ENCODE results near the gene THYN1.
"Not testable (repeated sequence)": the region's sequence is repeated elsewhere in the genome, so short reads cannot be mapped to it uniquely, and the experiment has no call there.

The THYN1 gene

GRCh38 chr11:134282121-134283045, 29.2 kb upstream of the THYN1 start:
- Histone ChIP-seq H4K20me1 (ENCODE audit: insufficient read depth, low read length) (no peaks in the 10 kb centered on the region), H3K27ac (ENCODE audit: low read depth, low read length, poor library complexity, severe bottlenecking) (no peak overlapping the region), H2AFZ (ENCODE audit: low read length) (no peak overlapping the region), H3K4me3 (ENCODE audit: low read depth, low read length, poor library complexity, severe bottlenecking) (no peak overlapping the region), H3K4me1 (ENCODE audit: insufficient read depth, low read length, severe bottlenecking) (no peaks in the 10 kb centered on the region), H3K9me3 (ENCODE audit: low read length) (no peaks in the 10 kb centered on the region), H3K79me2 (ENCODE audit: insufficient read depth, low read length) (no peaks in the 10 kb centered on the region), H3K36me3 (ENCODE audit: insufficient read depth, low read length) (no peaks in the 10 kb centered on the region), H3F3A (ENCODE audit: insufficient read depth, low read length) (no peaks in the 10 kb centered on the region), H3K9ac (ENCODE audit: low read length) (no peak overlapping the region), H3K4me2 (ENCODE audit: low read length) (no peak overlapping the region), H3K9me2 (ENCODE audit: low read depth, low read length) (no peaks in the 10 kb centered on the region), H3K27me3 (ENCODE audit: insufficient read depth, low read length) (no peaks in the 10 kb centered on the region)
- no peak for TF ChIP-seq EZH2 (IDR thresholded peaks at IDR 0.05; ENCODE audit: borderline replicate concordance, low read length)
- TF ChIP-seq CTCF (IDR thresholded peaks at IDR 0.05; ENCODE audit: low read length) = no peak

GRCh38 chr11:134281635-134282034, 28.5 kb upstream of the THYN1 start:
- not testable (repeated sequence) for H3K4me2 ChIP-seq (ENCODE audit: low read length); H3K9me3 ChIP-seq (ENCODE audit: low read length)

GRCh38 chr11:134278356-134278755, 25.2 kb upstream of the THYN1 start:
- no peaks in the 10 kb centered on the region for H3K9me3 ChIP-seq (ENCODE audit: low read length)
- no peaks in the 10 kb centered on the region for H3F3A ChIP-seq (ENCODE audit: insufficient read depth, low read length)
- TF ChIP-seq EZH2 (IDR thresholded peaks at IDR 0.05; ENCODE audit: borderline replicate concordance, low read length) = no peak
- TF ChIP-seq CTCF (IDR thresholded peaks at IDR 0.05; ENCODE audit: low read length) = no peak
- no peak overlapping the region for H3K4me2 ChIP-seq (ENCODE audit: low read length)
- H3K27me3 ChIP-seq (ENCODE audit: insufficient read depth, low read length) = no peaks in the 10 kb centered on the region
- H3K27ac ChIP-seq (ENCODE audit: low read depth, low read length, poor library complexity, severe bottlenecking) = no peak overlapping the region
- H3K79me2 ChIP-seq (ENCODE audit: insufficient read depth, low read length) = no peaks in the 10 kb centered on the region
- no peak overlapping the region for H3K4me3 ChIP-seq (ENCODE audit: low read depth, low read length, poor library complexity, severe bottlenecking)
- H3K9me2 ChIP-seq (ENCODE audit: low read depth, low read length) = no peaks in the 10 kb centered on the region
- H3K36me3 ChIP-seq (ENCODE audit: insufficient read depth, low read length) = no peaks in the 10 kb centered on the region
- no peaks in the 10 kb centered on the region for H4K20me1 ChIP-seq (ENCODE audit: insufficient read depth, low read length)
- no peak overlapping the region for H2AFZ ChIP-seq (ENCODE audit: low read length)
- no peak overlapping the region for H3K9ac ChIP-seq (ENCODE audit: low read length)
- no peaks in the 10 kb centered on the region for H3K4me1 ChIP-seq (ENCODE audit: insufficient read depth, low read length, severe bottlenecking)

More at GRCh38 chr11:134281635-134282034, 28.5 kb upstream of the THYN1 start:
- H4K20me1 ChIP-seq (ENCODE audit: insufficient read depth, low read length); H3K27me3 ChIP-seq (ENCODE audit: insufficient read depth, low read length); H3K4me3 ChIP-seq (ENCODE audit: low read depth, low read length, poor library complexity, severe bottlenecking); H3K79me2 ChIP-seq (ENCODE audit: insufficient read depth, low read length); H3K9me2 ChIP-seq (ENCODE audit: low read depth, low read length); H3K36me3 ChIP-seq (ENCODE audit: insufficient read depth, low read length); H3F3A ChIP-seq (ENCODE audit: insufficient read depth, low read length); H3K4me1 ChIP-seq (ENCODE audit: insufficient read depth, low read length, severe bottlenecking); H3K27ac ChIP-seq (ENCODE audit: low read depth, low read length, poor library complexity, severe bottlenecking); H3K9ac ChIP-seq (ENCODE audit: low read length); H2AFZ ChIP-seq (ENCODE audit: low read length): not testable (repeated sequence)
